Natural killer cell (primary cell): Measurements from ENCODE around the gene GCKR. TPM values are rescaled to one million over a fixed set of nuclear protein-coding genes. Genes with fewer than 3 reads are reported as not detected.

Source experiments
- ATAC-seq, 3 donors: fragments of 150-1000 bp in 2 of 3; fragments of 200-7000 bp in 1 of 3; cut with Tn5 transposase; 1 replicate in 1 of 3; 2 replicates in 2 of 3; pipeline ENCODE4 v1.10.0; 2021; ENCODE audit warnings: mild to moderate bottlenecking in 2 of 3, moderate library complexity in 2 of 3
- DNase-seq, 2 donors: peaks; one replicate each; pipeline versions ENCODE4 v3.0.0 to v3.0.0-alpha.2; 2013 to 2021; ENCODE audit warnings: mixed read lengths in 1 of 2
- H3K27ac ChIP-seq: one replicate; pipeline ENCODE4 v1.5.1; 2013; ENCODE audit warnings: mild to moderate bottlenecking, low read length
- H3K27me3 ChIP-seq: one replicate; pipeline ENCODE4 v1.6.1; 2013; ENCODE audit warnings: low read length; ENCODE audit not compliant: control insufficient read depth, insufficient read depth
- H3K36me3 ChIP-seq: one replicate; pipeline ENCODE4 v1.6.1; 2013; ENCODE audit warnings: low read length; ENCODE audit not compliant: control insufficient read depth, insufficient read depth
- H3K4me1 ChIP-seq: one replicate; pipeline ENCODE4 v1.6.1; 2013; ENCODE audit warnings: low read length; ENCODE audit not compliant: control insufficient read depth, insufficient read depth
- H3K4me3 ChIP-seq: one replicate; pipeline ENCODE4 v1.5.1; 2013; ENCODE audit warnings: low read length
- H3K9me3 ChIP-seq: one replicate; pipeline ENCODE4 v1.6.1; 2013; ENCODE audit warnings: low read length; ENCODE audit not compliant: control insufficient read depth, insufficient read depth
- H3K27ac Mint-ChIP-seq, 2 donors: one replicate each; pipeline ENCODE4 v1.8.0; 2022; ENCODE audit warnings: mild to moderate bottlenecking in 2 of 2, mixed read lengths in 2 of 2, moderate library complexity in 1 of 2
- H3K27me3 Mint-ChIP-seq, 2 donors: one replicate each; pipeline ENCODE4 v1.8.0; 2022; ENCODE audit warnings: low read depth in 2 of 2, mixed read lengths in 2 of 2
- H3K36me3 Mint-ChIP-seq: one replicate; pipeline ENCODE4 v1.8.0; 2022; ENCODE audit warnings: mixed read lengths
- H3K4me1 Mint-ChIP-seq, 2 donors: one replicate each; pipeline ENCODE4 v1.8.0; 2022; ENCODE audit warnings: mixed read lengths in 2 of 2
- H3K4me3 Mint-ChIP-seq: one replicate; pipeline ENCODE4 v1.8.0; 2022; ENCODE audit warnings: mild to moderate bottlenecking, moderate library complexity, mixed read lengths
- H3K9me3 Mint-ChIP-seq, 2 donors: one replicate each; pipeline ENCODE4 v1.8.0; 2022; ENCODE audit warnings: mixed read lengths in 2 of 2
- WGBS: methylation state at CpG from one replicate; pipeline ENCODE4 v1.1.7; 2013; ENCODE audit warnings: missing lambda C conversion rate; ENCODE audit not compliant: insufficient coverage; 5-methylcytosine and 5-hydroxymethylcytosine counted together
- intact Hi-C: fragments of 100-400 bp; cut with micrococcal nuclease; formaldehyde crosslinking; loops from one replicate; pipeline ENCODE4 v1.14.2; 2022
- total RNA-seq, 4 donors: library from RNA; stranded (reverse); fragments of 120-200 nt in 1 of 4; gene quantifications; one replicate each; pipeline versions ENCODE4 v1.2.3 to v1.2.4, GENCODE V29; 2013 to 2022
- TF ChIP-seq, protein P1 (sequence below): fragments of 200-600 bp; IDR thresholded peaks from one replicate; pipeline ENCODE4 v1.8.0; 2022; ENCODE audit warnings: antibody characterized with exemption

The GCKR gene
- total RNA-seq, 3 donors from 2014 or later (not counting 1 experiment from before 2014, with no cell fraction given) = not detected

DNA sequence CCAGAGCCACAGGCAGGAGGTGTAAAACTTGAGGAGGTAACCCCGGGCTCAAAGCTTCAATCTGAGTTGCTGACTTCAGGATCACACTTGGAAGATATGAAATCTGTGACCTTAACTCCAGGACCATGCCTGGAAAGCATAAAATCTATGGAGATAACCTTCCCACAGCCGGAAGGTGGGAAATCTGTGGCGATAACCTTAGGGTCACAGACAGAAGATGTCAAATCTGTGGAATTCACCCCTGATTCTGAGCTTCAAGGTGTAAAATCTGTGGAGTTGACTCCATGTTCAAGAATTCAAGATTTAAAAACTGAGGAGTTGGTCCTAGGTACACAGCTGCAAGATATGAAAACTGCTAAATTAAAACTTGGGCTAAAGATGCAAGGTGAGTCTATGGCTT lies 74.6 kb downstream of the GCKR start:
- Mint-ChIP-seq H3K4me1 (peaks cover 42 to 52% of the 10 kb centered on the region in 2 donors), H3K4me3 (no peak overlapping the region), H3K27me3 (peaks cover 29 to 33% of the 10 kb centered on the region in 2 donors), H3K9me3 (peaks cover 0 to 3% of the 10 kb centered on the region in 2 donors), H3K36me3 (no peaks in the 10 kb centered on the region), H3K27ac (peak overlapping the region; percentile 63 to 69)
- DNase-seq = no peak
- Histone ChIP-seq H3K9me3 (peaks cover 8% of the 10 kb centered on the region), H3K36me3 (no peaks in the 10 kb centered on the region), H3K27me3 (peaks cover 27% of the 10 kb centered on the region), H3K4me3 (no peak overlapping the region), H3K27ac (no peak overlapping the region), H3K4me1 (peaks cover 33% of the 10 kb centered on the region)
- TF ChIP-seq, protein P1, sequence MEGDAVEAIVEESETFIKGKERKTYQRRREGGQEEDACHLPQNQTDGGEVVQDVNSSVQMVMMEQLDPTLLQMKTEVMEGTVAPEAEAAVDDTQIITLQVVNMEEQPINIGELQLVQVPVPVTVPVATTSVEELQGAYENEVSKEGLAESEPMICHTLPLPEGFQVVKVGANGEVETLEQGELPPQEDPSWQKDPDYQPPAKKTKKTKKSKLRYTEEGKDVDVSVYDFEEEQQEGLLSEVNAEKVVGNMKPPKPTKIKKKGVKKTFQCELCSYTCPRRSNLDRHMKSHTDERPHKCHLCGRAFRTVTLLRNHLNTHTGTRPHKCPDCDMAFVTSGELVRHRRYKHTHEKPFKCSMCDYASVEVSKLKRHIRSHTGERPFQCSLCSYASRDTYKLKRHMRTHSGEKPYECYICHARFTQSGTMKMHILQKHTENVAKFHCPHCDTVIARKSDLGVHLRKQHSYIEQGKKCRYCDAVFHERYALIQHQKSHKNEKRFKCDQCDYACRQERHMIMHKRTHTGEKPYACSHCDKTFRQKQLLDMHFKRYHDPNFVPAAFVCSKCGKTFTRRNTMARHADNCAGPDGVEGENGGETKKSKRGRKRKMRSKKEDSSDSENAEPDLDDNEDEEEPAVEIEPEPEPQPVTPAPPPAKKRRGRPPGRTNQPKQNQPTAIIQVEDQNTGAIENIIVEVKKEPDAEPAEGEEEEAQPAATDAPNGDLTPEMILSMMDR = no peak
- intact Hi-C loops = no loop called here
- WGBS = 57% methylated on average over 3 of the region's 3 CpGs
- no peak for ATAC-seq

DNA sequence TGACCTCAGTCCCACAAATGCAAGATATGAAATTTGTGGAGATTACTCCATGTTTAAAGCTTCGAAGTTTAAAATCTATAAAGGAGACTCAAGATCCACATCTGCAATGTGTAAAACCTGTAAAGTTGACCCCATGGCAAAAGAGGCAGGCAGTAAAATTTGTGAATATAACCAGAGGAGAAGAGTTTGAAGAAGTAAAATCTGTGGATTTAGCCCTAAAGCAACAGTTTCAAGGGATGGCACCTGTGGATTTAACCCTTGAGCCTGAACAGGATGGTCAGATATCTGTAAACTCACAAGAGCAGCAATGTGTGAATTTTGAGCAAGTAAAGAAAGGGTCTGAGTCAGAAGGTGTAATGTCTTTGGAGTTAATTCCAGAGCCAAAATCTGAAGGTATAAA lies 75.0 kb downstream of the GCKR start:
- Histone ChIP-seq H3K27ac (no peak overlapping the region), H3K27me3 (peaks cover 28% of the 10 kb centered on the region), H3K4me3 (no peak overlapping the region), H3K9me3 (peaks cover 8% of the 10 kb centered on the region), H3K4me1 (peaks cover 33% of the 10 kb centered on the region), H3K36me3 (no peaks in the 10 kb centered on the region)
- ATAC-seq (no peak), DNase-seq (no peak)
- Mint-ChIP-seq H3K9me3 (peaks cover 0 to 3% of the 10 kb centered on the region in 2 donors), H3K4me1 (peaks cover 42 to 57% of the 10 kb centered on the region in 2 donors), H3K36me3 (no peaks in the 10 kb centered on the region), H3K27ac (peak overlapping the region; percentile 63 to 69), H3K27me3 (peaks cover 25 to 33% of the 10 kb centered on the region in 2 donors), H3K4me3 (no peak overlapping the region)
- TF ChIP-seq, protein P1 = no peak
- intact Hi-C loops = loop anchor here (2.0 kb wide), 1 partner anchor 57 kb away; the partner anchor contains the start of genes CCDC121 and GPN1
- 92% methylated on average over 1 of the region's 1 CpG for WGBS

DNA sequence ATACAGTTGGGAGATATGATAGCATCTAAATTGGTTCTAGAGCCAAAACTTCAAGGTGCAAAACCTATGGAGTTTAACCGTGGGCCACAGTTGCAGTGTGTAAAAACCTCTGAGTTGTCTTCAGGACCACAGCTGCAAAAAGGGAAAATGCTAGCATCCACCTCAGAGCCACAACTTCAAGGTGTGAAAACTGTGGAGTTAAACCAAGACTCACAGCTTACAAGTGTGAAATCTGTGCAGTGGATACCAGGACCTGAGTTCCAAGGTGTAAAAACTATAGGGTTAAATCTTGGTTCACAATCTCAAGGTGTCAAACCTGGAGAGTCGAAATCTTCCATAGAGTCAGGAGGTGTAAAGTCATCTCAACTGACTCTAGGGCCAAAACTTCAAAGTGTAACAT lies 75.8 kb downstream of the GCKR start:
- H3K27ac Mint-ChIP-seq = peak overlapping the region; percentile 63 to 69
- TF ChIP-seq, protein P1 = no peak
- H3K9me3 Mint-ChIP-seq = peaks cover 0 to 3% of the 10 kb centered on the region in 2 donors
- no peaks in the 10 kb centered on the region for H3K36me3 Mint-ChIP-seq
- peaks cover 28% of the 10 kb centered on the region for H3K27me3 ChIP-seq
- H3K4me1 ChIP-seq = peaks cover 33% of the 10 kb centered on the region
- no peaks in the 10 kb centered on the region for H3K36me3 ChIP-seq
- peaks cover 21 to 33% of the 10 kb centered on the region in 2 donors for H3K27me3 Mint-ChIP-seq
- H3K4me3 Mint-ChIP-seq = peak overlapping the region; percentile 4
- DNase-seq (peak; percentile 32 to 54), ATAC-seq (peak; percentile 36 to 66 (median 64))
- H3K4me3 ChIP-seq = no peak overlapping the region
- peaks cover 8% of the 10 kb centered on the region for H3K9me3 ChIP-seq
- no peak overlapping the region for H3K27ac ChIP-seq
- 35% methylated on average over 2 of the region's 2 CpGs for WGBS
- H3K4me1 Mint-ChIP-seq = peaks cover 42 to 58% of the 10 kb centered on the region in 2 donors
- intact Hi-C loops = loop anchor here (2.0 kb wide), 1 partner anchor 56 kb away; the partner anchor contains the start of genes CCDC121 and GPN1

DNA sequence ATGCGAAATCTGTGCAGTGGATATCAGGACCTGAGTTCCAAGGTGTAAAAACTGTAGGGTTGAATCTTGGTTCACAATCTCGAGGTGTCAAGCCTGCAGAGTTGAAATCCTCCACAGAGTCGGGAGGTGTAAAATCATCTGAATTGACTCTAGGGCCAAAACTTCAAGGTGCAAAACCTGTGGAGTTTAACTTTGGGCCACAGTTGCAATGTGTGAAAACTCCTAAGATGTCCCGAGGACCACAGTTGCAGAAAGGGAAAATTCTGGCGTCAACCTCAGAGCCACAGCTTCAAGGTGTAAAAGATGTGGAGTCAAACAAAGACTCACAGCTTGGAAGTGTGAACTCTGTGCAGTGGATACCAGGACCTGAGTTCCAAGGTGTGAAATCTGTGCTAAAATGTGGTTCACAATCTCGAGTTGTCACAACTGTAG lies 76.4 kb downstream of the GCKR start:
- peaks cover 26% of the 10 kb centered on the region for H3K27me3 ChIP-seq
- Mint-ChIP-seq H3K4me1 (peaks cover 42 to 58% of the 10 kb centered on the region in 2 donors), H3K4me3 (no peak overlapping the region), H3K27me3 (peaks cover 20 to 33% of the 10 kb centered on the region in 2 donors), H3K27ac (peak overlapping the region; percentile 63 to 69), H3K9me3 (peaks cover 0 to 3% of the 10 kb centered on the region in 2 donors), H3K36me3 (no peaks in the 10 kb centered on the region)
- no peak overlapping the region for H3K4me3 ChIP-seq
- WGBS = 27% methylated on average over 6 of the region's 6 CpGs
- peaks cover 8% of the 10 kb centered on the region for H3K9me3 ChIP-seq
- TF ChIP-seq, protein P1 = no peak
- DNase-seq = peak; percentile 53 to 58
- intact Hi-C loops = loop anchor here (1.0 to 2.0 kb wide), 2 partner anchors 10 to 56 kb away; partner anchors contain the start of genes CCDC121, GPN1 and ZNF512
- peaks cover 33% of the 10 kb centered on the region for H3K4me1 ChIP-seq
- ATAC-seq = peak; percentile 70 to 83 (median 76)
- H3K27ac ChIP-seq = no peak overlapping the region
- H3K36me3 ChIP-seq = no peaks in the 10 kb centered on the region
